GM19324 (cell line): ENCODE measurements around the gene ANKDD1B.
"Not testable (repeated sequence)": the region's sequence is repeated elsewhere in the genome, so short reads cannot be mapped to it uniquely, and the experiment has no call there.

ENCODE experiments used
- ATAC-seq: cut with Tn5 transposase; IDR thresholded peaks from one replicate; pipeline ENCODE4 v1.9.1; 2021; ENCODE audit warnings: mild to moderate bottlenecking, moderate library complexity; ENCODE audit not compliant: unreplicated experiment, low FRiP score

Gene ANKDD1B

DNA sequence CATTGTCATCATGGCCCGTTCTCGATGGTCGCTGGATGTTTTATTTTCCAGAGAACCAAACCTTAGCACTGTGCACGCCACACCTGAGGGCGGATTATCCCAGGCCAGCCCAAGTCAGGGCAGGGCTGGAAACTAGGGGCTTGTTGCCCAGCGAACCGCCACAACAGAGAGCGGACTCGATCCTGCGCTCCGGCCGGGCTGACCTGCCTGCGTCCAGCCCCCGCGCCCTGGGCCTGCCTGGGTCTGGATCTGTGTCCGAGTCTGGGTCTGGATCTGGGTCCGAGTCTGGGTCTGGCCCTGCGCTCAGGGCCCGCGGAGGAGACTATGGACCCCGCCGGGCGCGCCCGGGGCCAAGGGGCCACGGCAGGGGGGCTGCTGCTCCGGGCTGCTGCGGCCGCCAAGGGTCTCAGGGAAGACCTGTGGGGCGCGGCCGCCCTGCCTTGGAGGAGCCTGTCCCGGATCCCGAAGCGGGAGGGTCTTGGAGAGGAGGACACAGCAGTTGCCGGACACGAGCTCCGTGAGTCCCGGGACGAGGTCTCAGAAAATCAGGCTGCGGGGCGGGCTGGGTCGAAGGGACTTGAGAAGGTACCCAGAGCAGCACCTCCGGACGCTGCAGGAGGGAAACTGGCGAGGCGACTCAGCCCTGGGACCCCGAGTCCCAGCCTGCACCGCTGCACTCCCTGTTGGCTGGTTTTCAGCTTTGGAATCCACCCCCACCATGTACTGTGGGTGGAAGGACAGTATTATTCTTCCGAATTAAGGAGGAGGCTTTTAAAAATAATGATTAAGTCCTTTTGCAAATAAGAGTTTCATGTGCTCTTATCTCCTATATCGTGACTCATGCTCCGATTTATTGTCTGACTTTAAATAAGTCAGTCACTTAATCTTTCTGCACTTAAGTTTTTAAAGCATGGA lies at the start of gene ANKDD1B:
ANKDD1B (plus strand) TSS at position 143 of the 915 bp plus-strand sequence; CDS start at position 325, 182 bp downstream.
- no peak for ATAC-seq

DNA sequence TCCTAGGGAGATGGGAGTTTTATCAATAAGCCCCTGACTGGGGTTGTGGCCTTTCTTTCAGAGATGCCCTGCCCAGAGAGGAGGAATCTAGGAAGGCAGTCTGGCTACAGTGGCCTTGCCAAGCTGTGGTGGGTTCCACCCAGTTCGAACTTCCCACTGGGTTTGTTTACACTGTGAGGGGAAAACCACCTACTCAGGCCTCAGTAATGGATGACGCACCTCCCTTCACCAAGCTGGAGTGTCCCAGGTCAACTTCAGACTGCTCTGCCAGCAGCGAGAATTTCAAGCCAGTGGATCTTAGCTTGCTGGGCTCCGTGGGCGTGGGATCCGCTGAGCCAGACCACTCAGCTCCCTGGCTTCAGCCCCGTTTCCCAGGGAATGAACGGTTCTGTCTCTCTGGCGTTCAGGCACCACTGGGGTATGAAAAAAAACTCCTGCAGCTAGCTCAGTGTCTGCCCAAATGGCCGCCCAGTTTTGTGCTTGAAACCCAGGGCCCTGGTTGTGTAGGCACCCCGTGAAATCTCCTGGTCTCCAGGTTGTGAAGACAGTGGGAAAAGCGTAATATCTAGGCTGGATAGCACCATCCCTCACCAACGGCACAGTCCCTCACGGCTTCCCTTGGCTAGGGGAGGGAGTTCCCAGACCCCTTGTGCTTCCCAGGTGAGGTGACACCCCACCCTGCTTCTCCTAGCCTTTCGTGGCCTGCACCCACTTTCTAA lies 45.1 kb upstream of the ANKDD1B start:
- ATAC-seq = peak; percentile 19

- peak; percentile 67 for ATAC-seq
Measured at GRCh38 chr5:75566710-75567309, 44.4 kb upstream of the ANKDD1B start.

DNA sequence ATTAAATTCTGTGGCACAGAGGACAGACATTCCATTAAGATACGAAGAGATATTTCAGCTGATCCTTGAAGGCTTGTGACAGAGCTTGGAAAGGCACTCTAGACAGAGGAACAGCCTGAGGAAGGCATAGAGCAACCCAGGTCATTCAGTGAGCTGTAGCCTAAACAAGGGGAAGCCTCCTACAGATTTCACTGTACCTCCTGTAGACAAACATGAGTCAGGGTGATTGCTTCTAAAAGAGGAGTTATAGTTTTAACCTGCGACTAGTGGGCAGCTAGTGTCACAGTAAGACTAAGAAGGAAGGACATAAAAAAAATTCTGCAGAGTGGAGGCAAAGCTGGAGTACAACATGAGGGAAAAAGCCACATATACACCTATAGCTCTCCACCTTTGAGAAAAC lies 43.5 kb upstream of the ANKDD1B start:
- ATAC-seq = no peak

- no peak for ATAC-seq
Measured at GRCh38 chr5:75568202-75568601, 43.1 kb upstream of the ANKDD1B start.

- ATAC-seq = no peak
Measured at GRCh38 chr5:75571547-75571946, 39.7 kb upstream of the ANKDD1B start.

DNA sequence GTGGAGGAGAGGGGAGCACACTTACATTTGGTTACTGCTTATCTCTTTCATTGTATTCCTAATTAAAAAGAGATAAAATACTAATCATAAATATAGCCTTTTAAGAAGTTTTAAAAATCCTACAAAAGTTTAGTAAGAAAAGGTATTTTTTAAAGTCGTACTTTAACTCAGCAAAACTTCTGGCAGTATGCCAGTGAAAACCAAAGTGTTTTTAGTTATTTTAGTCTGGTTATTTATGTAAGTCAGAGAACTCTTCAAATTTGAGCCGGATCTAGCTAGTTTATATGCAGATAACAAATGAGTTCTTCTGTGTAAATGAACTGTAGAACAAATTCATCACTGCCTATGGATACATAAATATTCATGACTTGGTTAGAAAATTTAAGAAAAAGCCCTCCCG lies 36.5 kb upstream of the ANKDD1B start:
- ATAC-seq = no peak

- not testable (repeated sequence) for ATAC-seq
Measured at GRCh38 chr5:75578280-75578679, 33.0 kb upstream of the ANKDD1B start.

GRCh38 chr5:75584641-75585040 lies 26.6 kb upstream of the ANKDD1B start:
- ATAC-seq = no peak

GRCh38 chr5:75588666-75589065 lies 22.6 kb upstream of the ANKDD1B start:
- ATAC-seq = no peak

- no peak for ATAC-seq
Measured at GRCh38 chr5:75600535-75600934, 10.7 kb upstream of the ANKDD1B start.

- ATAC-seq = no peak
Measured at GRCh38 chr5:75601567-75601966, 9.7 kb upstream of the ANKDD1B start.

DNA sequence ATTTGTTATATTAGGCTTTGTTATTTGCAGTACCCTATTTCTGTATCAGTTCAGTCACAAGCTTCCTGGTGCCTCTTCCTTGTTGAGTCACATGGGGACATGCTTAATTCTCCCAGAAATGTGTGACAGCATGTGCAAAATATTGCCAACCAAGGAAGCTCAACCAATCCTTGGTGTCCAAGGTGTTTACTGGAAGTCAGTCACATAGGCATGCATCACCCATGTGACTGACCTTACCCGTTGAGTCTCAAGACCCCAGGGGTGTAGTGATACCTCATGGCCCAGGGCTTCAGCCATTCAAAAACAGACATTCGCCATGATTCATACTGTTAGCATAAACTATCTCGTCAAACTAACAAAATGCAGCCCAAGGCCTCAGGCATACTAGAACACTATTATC lies 9.3 kb upstream of the ANKDD1B start:
- no peak for ATAC-seq

GRCh38 chr5:75603371-75603770 lies 7.9 kb upstream of the ANKDD1B start:
- ATAC-seq = no peak

- no peak for ATAC-seq
Measured at GRCh38 chr5:75603821-75604220, 7.4 kb upstream of the ANKDD1B start.

- not testable (repeated sequence) for ATAC-seq
Measured at GRCh38 chr5:75607341-75607740, 3.9 kb upstream of the ANKDD1B start.

DNA sequence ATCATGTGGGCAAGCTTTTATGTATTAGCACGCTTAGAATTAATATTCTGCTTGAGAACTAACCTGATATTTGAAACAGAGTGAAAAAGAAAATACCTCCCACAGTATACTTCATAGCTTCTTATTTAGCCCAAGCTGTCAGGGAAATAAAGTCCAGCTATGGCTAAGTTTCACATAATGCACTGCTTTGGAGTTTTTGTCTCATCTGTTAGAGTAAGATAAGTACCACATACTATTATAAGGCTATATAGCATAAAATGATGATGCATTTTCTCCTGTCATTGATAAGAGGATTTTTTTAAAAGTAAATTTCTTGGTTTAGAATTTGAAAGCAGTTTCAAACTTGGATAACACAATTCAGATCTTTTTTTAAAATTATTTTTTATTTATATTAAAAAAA lies 2.4 kb upstream of the ANKDD1B start:
- no peak for ATAC-seq

GRCh38 chr5:75610201-75610600 lies 1.1 kb upstream of the ANKDD1B start:
- no peak for ATAC-seq

DNA sequence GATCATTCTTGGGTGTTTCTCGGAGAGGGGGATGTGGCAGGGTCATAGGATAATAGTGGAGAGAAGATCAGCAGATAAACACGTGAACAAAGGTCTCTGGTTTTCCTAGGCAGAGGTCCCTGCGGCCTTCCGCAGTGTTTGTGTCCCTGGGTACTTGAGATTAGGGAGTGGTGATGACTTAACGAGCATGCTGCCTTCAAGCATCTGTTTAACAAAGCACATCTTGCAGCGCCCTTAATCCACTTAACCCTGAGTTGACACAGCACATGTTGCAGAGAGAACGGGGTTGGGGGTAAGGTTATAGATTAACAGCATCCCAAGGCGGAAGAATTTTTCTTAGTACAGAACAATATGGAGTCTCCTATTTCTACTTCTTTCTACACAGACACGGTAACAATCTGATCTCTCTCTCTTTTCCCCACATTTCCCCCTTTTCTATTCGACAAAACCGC lies 368 bp upstream of the ANKDD1B start:
- ATAC-seq = not testable (repeated sequence)

DNA sequence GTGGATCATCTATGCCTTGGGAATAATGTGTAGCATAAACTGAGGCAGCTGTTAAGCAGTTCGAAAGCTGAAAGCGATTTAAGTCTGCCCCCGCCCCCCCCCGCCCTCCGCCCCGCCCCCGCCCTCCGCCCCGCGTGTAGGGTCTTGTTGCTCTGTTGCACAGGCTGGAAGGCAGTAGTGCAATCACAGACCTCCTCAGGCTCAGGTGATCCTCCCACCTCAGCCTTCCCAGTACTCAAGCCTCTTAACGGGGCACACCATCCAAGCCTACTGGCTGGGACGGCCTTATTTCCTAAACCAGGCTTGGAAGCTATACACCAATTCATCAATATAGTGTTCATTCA lies 945 bp downstream of the ANKDD1B start:
- no peak for ATAC-seq

DNA sequence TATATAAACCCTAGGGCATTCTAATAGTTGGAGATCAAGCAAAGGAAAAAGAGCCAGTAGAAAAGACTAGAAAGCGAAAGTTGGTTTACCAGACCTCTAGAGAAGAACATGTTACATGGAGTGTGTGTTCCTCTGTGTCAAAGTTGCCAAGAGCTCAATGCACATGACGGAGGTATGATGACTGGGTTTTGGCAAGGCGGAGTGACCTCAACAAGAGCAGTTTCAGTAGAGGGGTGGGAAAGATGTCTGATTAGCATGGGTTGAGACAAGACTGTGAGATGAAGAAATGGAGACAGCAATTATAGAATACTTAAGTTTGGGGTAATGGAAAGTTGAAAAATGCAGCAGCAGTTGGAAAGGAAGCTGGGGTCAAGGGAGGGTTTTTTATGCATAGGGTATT lies 1.6 kb downstream of the ANKDD1B start:
- no peak for ATAC-seq
